ENCODE results near the gene PCNX2.
"Not testable (repeated sequence)": the region's sequence is repeated elsewhere in the genome, so short reads cannot be mapped to it uniquely, and the experiment has no call there.

Gene PCNX2

DNA sequence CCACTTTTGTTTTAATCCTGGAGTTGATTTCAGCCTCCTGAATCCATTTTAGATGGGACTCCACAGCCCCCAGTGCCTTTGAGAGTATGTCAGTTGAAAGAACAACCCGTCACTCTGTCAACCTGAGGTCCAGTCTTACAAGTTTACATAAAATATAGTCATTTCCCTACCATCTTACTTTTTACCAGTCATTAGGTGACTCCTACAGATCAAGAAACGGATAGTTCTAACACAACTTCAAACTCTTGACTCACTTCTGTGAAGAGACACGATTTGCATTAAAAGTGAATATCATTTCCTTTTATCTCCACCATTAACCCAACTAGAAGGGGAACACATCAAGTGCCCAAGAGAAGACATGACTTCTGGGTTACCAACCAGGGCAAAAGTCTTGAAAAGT lies 198.0 kb downstream of the PCNX2 start:
- no peak for DNase-seq

DNA sequence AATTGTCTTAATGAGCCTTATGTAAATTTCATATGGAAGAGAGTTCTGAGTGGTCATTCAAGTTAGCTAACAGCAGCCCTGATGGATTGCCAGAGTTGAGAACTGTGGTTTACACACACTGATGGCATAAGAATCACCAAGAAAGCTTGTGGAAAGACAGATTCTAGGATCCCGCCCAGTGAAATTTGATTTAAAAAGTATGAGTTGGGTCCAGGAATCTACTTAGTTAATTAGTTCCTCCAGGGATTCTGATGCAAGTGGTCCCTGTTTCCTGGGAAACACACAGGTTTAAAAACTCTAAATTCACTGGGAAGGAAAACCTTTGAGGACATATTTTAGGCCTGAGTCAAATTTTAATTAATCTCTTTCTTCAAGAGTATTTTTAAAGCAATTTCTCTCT lies 200.8 kb downstream of the PCNX2 start:
- no peak for DNase-seq

DNA sequence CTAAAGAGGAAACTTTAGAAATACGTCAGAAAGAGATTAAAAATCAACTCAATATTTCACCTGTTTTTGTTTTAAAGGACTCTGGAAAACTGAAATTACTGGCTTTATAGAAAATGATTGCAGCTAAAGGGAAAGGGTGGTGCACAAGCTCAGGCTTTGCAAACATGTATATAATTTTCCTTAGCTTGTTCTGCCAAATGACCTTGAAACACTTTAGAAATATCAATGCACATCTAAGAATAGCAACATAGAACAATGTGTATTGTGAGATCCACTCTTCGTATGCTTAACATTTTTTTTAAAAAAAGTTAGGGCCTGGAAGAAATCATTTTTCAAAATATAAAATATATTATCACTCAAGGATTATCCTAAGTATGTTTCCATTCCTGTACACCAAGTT lies 201.3 kb downstream of the PCNX2 start:
- DNase-seq, result no peak

DNA sequence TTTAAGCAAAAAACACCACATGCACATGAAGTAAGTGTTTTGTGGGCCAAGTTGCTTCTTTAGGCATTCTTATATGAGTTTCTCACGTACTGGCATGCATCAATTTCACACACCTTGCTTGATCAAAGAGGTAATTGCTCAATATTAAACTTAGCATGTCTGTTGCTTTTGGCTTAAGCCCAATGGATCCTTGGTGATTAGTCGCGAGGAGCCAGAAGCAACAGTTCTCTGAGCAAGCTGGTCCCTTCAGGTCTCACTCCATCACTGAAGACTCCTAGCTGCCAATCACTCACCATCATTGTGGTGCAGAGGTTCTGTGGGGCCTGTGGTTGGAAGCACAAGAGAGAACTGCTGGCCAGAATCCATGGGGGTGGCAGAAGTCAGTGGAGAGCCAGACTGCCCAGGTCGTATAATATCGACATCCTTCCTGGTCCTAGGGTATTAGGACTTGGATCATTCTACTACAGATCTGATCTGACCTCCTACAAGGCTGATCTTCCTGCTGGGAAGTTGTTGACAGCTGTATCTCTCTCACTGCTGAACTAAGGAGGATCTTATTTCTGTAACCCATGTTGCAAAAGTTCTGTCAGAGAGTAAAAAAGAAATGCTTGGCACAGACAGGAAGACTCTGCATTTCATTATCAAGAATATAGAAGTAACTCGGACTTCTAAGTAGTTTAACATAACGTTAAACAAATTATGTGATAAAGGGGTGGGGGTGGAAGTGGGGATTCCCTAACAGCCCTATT lies 204.6 kb downstream of the PCNX2 start:
- DNase-seq, result no peak

DNA sequence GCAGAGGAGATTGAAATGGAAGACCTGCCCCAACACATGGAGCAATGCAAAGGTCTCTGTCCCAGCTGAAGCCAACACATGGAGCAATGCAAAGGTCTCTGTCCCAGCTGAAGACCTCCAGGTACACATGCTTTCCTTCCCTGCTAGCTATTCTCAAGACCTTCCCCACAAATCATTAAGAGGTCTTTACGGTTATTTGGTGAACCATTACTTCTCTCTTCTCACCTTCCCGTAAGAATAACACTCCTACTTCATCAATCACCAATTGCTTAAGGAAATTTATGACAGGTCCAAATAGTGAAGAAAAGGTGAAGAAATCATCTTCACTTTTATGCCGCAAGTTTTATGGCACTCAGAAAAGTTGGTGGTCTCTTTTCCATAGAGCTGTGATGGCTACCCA lies 206.3 kb downstream of the PCNX2 start:
- DNase-seq, result no peak

DNA sequence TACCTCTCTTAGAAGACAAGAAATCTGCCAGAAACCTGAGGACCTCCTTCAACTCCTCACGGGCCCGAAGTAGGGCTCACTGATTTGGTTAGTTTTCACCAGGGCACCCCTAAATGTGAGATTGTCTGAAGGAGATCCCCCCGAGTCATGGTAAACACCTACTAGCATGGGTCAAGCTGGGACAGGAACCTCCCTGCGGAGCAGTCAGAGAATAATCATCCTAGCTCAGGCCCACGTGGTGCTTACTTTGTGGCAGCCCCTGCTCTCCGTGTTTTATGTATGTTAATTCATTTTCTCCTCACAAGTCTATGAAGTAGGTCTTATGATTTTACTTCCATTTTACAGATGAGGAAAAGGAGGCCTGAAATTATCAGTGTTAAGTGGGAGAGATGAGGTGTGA lies 206.9 kb downstream of the PCNX2 start:
- DNase-seq, result no peak

DNA sequence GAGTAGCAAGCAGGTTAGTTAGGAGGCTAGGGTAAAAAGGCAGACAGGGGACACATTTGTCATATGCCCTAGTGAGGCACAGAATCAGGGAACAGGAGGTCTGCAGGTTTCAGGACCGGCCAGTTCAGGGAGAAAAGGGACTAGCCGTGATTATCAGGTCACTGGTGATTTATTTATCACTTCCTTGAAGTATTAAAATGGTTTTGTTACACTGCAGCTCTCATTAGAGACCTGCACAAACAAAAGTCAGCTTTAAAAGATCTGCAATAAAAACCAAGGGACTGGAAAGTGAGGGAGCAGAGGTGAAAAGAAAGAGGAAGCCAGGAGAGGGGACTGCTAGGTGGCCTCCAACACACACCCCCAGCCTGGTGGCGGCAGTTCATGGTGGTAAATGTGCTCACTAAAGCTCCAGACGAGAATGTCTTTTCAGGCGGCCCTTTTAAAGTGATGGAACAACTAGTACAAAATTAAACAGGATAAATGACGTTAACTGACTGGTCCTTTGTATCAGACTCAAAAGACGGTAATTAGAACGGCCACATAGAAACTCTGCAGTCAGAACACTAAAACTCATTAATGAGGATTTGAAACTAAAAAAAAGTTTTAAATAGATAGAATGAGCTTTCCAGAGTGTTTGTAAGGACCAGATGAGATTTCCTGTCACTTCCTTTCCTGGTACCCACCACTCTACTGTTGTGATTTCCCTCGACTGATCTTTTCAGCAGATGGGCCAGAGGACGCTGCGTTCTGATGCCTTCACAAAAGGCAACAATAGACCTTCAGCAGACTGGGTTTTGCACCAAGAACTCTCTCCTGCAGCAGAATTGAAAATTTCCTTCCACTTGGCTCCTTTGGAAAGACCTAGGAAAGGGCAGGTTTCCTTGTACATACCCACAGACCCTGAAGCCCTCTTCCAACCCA lies 208.3 kb downstream of the PCNX2 start:
- no peak for DNase-seq

DNA sequence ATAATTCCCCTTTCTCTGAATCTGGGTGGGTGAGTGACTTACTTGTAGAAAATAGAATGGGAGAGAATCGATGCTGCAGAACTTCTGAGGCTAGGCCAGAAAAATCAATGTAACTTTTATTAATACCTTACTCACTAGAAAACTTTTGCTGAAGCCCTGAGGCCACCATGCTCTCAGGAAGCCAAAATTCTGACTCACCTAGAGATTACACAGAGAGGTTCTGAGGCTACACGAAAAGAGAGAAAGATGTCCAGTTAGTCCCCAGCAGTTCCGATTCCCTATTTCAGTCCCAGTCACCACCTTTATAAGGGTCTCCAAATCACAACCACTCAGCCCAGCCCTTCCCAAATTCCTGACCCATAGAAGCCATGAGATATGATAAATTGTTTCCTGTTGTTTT lies 210.0 kb downstream of the PCNX2 start:
- no peak for DNase-seq

DNA sequence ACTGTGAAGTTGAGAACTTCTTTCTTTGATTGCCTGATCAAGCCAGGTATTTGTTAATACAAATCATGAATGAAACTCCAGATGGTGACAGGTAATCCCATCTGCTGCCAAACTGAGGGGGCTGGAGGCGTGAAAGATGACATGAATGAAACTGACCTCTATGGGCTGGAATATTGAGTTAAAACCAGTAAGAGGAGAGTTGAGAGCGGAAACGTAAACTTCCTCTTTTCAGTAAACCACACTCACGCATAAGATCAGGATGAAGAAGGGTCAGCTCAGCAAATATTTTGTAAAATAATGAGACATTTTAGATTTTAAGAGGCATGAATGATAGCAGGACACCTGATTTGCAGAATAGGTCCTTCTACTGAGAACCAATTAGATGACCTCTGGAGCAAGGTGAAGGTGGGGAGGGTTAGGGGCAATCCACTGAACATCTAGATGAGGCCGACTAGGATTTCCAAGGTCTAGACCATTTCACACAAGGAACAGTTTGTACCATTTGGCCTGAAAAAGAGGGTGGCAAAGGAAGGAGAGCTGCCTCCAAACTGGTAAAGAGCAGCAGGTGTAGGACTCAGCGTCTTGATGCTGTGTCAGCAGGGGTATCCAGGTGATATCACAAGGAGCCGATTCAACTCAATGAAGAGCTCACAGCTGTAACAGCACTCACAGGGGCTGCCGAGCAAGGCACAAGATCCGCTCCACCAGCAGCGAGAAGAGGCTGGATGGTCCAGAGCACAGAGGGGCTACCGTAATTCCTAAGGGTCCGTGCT lies 212.6 kb downstream of the PCNX2 start:
- no peak for DNase-seq

DNA sequence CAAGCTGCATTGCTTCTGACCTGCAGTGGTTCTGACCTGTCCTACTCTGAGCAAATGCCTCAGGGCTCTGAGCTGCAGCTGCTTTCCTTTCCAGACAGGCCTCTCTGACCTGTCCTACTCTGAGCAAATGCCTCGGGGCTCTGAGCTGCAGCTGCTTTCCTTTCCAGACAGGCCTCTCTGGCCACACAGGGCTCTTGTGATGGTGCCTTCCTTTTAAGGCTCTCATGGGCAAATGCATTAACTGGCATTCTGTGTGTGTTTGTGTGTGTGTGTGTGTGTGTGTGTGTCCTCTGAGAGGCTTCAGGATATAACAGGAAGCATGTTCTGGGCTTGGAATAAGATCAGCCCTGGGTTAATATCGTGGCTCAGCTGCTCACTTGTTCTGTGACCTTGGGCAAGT lies 213.8 kb downstream of the PCNX2 start:
- DNase-seq, result no peak

DNA sequence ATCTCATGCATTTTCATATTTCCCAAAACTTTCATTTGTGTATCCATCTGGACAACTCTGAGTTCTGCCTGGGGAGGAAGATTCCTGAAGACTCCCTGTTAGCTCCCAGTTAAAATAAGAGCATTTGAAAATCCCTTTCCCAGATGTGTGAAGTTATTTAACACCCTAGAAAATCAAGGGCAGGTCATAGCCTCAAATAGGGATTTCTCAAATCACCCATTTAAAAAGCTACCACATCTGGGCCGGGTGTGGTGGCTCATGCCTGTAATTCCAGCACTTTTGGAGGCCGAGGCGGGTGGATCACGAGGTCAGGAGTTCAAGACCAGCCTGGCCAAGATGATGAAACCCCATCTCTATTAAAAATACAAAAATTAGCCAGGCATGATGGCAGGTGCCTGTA lies 214.7 kb downstream of the PCNX2 start:
- DNase-seq, result not testable (repeated sequence)

DNA sequence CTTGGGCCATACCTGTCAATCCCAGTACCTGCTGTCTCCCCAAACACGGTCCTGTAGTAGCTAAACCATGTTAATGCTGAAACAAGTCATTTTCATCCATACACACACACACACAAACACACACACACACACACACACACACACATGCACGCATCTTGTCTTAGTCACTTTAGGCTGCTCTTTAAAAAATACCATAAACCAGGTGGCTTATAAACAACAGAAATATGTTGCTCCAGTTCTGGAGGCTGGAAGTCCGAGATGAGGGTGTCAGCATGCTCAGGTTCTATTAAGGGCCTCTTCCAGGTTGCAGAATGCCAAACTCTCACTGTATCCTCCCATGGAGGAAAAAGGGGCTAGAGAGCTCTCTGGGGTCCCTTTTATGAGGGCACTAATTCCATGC lies 215.2 kb downstream of the PCNX2 start:
- no peak for DNase-seq

DNA sequence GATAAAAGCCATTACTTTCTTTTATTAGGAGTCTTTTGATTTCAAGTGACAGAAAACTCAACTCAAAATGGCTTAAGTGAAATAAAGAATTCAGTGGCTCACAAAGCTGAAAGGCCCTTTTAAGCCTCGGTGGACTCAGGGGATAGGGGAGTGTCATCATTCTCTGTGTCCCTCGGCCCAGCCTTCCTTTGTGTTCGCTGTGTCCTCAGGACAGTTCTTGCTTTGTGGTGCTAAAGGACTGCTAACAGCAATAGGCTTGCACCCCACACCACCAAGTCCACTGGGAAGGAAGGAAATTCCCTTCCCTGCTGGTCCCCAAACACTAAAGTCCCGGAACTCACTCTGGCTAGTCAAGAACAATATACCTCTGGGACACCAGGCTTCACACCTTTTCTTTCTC lies 216.0 kb downstream of the PCNX2 start:
- no peak for DNase-seq

DNA sequence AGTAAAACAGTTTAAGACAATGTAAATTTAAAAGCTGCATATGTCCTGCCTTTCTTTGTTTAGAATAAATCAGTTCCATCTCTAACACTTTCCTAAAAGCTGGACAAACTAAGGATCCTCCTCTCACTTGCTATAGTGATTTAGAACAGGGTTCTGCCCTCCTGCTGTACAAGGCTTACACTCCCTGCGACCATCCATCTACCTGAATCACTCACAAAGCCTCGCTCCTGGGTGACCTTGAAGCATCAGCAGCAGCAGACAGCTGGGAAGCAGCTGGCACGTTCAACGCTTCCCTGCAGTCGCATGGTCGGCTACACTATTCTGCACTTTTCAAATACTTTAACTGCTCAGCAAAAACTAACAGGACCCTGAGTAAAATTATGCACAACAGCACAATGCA lies 217.1 kb downstream of the PCNX2 start:
- no peak for DNase-seq

DNA sequence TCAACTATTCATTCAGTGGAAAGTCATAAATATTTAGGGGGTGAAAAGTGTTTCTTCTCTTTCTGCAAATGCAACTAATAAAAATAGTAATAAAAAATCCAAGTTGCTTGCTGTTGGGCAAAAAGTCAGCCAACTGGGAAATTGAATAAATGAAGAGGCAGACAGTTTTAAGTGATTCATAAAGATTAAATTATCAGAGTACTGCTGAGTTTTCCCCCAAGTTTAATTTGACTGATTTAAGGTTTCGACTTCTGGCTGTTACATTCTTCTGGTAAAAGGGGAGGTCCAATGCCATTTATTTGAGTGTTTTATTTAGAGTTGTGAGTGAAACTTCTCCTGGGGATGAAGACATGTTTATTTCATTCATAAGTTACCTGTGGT lies 219.6 kb downstream of the PCNX2 start:
- DNase-seq, result no peak

DNA sequence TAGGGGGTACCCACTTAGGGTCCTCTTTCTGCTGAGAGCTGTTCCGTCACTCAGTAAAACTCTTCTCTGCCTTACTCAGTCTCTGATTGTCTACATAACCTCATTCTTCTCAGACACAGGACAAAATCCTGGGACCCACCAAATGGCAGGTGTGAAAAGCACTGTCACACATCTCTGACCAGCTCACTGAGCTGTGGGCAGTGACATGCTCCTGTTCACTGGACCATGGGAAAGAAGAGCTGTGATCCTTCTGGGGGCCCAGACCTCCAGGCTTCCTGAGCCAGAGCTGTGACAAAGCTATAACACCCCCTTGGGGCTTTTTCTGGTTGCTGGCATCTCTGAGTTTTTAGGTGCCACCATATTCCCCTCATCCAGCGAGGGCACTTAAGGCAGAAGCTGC lies 229.4 kb downstream of the PCNX2 start:
- DNase-seq, result no peak

DNA sequence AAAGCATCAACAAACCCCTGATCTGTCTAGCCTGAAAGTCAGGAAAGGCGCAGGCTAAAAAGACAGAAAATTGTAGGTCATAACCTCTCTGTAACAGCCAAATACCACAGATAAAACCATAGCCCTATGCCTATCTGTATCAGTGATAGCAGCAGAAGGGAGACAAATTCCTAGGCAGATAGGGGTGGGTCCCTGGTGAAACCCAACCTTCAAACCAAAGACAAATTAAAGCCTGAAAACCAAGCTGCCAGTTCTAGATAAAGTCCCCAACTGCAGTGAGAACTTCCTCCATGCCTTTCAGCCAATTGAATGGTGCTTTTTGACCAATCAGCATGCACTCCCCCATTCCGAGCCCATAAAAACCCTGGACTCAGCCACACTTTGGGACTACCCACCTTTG lies 229.8 kb downstream of the PCNX2 start:
- no peak for DNase-seq

DNA sequence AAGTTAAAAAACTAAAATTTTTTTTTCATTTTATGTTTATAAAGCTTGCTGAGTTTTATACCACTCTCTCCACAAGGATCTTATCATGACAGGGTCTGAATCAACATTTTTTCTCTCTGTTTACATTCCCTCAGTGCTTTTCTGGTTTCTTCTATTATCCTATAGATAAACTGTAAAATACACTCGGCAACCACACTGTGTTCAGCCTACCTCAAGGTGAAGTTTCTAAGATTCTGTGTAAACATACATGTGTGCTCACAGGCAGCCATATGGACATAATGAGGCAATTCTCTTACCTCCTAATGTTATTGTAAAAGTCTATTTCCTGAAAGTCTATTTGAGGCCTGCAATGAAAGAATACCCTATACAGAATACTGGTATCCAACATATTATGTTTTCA lies 230.5 kb downstream of the PCNX2 start:
- no peak for DNase-seq

DNA sequence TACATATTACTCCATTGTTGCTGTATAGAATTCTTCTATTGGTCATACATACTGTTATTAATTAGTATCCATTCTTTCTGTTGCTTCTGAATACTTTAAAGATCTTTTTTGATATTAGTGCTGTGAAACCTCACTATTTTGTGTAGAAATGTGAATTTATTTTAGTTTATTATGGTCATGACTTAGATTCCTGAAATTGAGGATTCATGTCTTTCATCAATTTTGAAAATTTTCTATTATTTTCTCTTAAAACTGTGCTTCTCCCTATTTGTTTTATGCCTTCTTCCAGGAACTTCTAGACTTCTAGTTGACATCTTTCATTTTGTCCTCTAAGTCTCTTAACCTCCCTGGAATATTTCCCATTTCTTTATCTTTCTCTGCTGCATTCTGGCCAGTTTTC lies 232.1 kb downstream of the PCNX2 start:
- no peak for DNase-seq

DNA sequence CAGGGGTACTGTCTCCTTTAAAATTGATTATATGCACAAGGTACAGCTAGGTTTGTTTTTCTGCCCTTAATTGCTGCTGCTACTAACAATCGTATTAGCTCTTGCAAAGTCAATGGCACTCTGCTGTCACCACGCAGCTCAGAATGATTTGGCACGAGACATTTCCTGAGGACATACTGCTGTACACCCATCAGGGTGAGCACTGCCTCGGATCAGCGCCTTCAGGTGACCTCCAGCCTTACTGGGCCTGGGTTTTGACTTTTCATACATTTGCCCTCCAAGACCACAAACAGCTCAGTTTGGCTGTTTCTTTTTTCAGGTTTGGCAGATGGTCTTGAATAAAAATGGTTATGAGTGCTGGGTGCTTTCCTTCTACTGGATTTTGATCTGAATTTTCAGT lies 234.3 kb downstream of the PCNX2 start:
- DNase-seq, result no peak

DNA sequence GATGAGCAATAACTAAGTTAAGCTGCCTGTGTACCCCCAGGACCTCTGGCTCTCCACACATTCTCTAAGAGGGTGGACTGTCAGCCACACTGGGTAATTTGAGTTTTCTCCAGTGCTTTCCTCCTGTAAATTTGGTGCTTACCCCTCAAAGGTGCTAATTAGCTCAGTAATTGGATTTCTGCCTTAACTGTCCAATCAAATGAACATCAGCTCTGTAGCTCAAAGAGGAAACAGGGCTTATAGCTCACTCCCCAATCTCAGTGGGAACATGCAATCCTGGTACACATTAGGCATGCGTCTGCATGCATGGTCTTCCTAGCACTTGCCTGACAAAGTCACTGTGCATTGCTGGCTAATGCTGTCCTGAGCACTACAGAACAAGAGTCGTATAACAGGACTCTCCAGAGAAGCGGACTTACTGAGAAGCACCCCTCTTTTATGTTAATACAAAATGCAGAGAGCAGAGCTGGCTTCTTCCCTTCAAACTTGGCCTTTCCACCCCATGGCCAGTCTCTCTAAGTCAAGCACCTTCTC lies 235.0 kb downstream of the PCNX2 start:
- no peak for DNase-seq

DNA sequence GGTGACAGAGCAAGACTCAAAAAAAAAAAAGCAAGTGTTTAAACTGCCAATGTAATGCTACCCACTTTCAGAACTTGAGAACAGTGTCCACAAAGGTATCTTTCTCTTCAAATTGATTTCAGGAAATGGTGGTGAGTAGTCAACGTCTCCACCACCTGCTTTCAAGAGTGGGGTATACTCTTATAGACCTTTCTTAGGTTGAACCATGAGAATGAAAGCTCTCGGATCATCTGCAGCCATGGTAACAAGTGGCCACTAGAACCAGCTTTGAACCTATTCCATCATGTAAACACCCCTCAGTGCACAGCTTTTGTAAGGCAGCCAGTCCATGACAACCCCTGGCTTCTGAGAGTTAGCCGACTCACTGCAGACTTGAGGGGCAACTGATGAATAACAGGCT lies 237.7 kb downstream of the PCNX2 start:
- no peak for DNase-seq

Measured in effector CD8-positive, alpha-beta T cell (primary cell).